Inferior parietal cortex (tissue), 1 donor: ENCODE measurements around the gene ZMYND19.
A peak's percentile ranks its signal among the peaks of the same experiment; 100 is the strongest.
"Not testable (repeated sequence)": the region's sequence is repeated elsewhere in the genome, so short reads cannot be mapped to it uniquely, and the experiment has no call there.

ENCODE experiments used
- DNase-seq: peaks from one replicate; pipeline ENCODE4 v3.0.0-alpha.2; 2016; ENCODE audit errors: extremely low spot score

ZMYND19 gene

GRCh38 chr9:137590469-137591383 is at the start of gene ZMYND19:
Gene ZMYND19 (minus strand): TSS chr9:137590512. CDS start chr9:137590263, 249 bp downstream.
- DNase-seq = peak; percentile 81

GRCh38 chr9:137639303-137640051 is 49.2 kb upstream of the ZMYND19 start:
- no peak for DNase-seq

DNA sequence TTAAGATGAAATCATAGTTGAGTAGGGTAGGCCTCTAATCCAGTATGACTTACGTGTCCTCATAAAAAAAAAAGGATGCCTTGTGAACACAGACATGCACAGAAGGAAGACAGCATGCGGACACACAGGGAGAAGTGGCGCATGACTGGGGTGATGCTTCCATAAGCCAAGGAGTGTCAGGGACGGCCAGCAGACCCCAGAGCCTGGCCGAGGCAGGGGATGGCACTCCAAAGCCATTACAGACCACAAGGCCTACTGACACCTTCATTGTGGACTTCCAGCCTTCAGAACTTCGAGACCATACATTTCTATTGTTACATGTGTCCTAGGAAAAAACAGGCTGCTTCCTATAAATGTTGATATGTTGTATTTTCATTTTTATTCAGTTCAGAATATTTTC is 48.4 kb upstream of the ZMYND19 start:
- no peak for DNase-seq

DNA sequence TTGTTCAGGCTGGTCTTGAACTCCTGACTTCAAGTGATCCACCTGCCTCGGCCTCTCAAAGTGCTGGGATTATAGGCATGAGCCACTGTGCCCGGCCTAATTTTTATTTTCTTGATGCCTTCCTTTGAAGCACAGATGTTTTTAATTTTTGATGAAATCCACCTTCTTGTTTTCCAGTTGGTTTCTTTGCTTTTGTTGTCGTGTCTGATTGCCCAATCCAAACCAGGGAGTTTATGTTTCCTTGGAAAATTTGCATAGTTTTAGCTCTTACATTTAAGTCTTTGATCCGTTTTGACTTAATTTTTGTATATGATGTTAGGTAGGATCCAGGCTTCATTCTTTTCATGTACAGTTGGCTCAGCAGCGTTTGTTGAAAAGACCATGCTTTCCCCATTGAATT is 43.7 kb upstream of the ZMYND19 start:
- no peak for DNase-seq

GRCh38 chr9:137632230-137633161 is 42.2 kb upstream of the ZMYND19 start:
- no peak for DNase-seq

GRCh38 chr9:137631345-137632229 is 41.3 kb upstream of the ZMYND19 start:
- DNase-seq = no peak

- no peak for DNase-seq
Measured at GRCh38 chr9:137630679-137631078, 40.4 kb upstream of the ZMYND19 start.

DNA sequence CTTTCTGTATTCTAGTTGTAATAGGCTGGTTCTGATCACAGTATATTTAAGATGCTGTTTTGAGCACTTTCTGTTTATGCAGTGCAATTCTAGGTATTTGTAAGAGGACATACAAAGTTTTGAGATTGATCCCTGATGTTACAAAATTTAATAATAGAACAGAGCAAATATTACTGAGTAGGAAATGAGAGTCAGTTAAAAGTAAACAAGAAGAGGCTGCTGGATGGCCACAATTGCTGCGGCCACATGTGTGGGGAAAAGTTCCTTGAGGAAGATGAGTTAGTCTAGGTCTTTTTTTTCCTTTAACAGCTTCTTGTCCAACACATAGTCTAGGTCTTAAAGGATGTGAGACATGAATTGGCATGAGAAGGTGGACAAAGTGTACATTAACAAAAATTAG is 39.8 kb upstream of the ZMYND19 start:
- no peak for DNase-seq

DNA sequence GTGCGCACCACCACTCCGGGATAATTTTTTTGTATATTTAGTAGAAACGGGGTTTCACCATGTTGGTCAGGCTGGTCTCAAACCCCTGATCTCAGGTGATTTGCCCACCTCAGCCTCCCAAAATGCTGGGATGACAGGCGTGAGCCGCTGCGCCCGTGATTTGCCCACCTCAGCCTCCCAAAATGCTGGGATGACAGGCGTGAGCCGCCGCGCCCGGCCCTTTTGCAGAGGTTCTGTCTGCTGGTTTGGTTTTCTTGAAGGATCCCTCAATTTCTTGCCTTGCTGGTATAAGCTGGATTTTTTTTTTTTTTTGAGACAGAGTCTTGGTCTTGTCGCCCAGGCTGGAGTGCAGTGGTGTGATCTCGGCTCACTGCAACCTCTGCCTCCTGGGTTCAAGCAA is 37.1 kb upstream of the ZMYND19 start:
- not testable (repeated sequence) for DNase-seq

- DNase-seq = no peak
Measured at GRCh38 chr9:137626464-137626863, 36.2 kb upstream of the ZMYND19 start.

GRCh38 chr9:137622211-137622610 is 31.9 kb upstream of the ZMYND19 start:
- DNase-seq = not testable (repeated sequence)

DNA sequence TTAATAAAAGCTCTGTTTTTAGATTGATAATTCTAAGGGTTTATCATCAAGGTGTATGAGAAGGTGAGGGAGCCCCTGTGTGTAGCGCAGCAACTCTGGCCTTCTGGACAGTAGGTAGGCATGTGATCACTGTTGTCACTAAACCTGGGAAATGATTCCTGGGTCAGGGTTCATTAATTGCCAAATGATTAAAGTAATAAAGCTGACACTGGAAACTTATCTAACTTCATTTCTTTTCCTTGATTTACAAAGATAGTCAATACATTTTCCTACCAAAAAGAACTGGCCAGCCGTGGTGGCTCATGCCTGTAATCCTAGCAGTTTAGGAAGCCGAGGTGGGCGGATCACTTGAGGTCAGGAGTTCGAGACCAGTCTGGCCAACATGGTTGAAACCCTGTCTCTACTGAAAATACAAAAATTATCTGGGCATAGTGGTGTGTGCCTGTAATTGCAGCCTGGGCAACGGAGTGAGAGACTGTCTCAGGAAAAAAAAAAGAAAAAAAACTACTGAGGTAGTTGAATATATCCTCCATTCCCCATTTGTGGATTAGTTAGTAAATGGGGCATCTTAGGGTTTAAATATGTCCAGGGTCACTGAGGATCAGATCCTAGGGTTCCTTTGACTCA is 30.9 kb upstream of the ZMYND19 start:
- DNase-seq = no peak

DNA sequence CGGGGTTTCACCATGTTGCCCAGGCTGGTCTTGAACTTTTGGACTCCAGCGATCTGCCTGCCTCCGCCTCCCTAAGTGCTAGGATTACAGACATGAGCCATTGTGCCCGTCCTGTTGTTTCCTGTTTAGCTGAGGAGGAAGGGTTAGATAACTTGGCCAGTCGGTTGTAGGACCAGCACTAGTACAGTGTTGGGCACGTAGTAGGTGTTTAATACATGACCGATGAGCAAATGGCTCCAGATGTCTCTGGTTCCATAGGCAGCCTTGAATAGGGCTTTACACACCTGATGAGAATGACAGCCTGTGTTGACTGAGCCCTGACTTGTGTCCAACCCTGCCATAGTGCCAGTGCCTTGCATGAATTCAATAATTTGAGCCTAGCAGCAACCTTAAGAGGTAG is 30.3 kb upstream of the ZMYND19 start:
- DNase-seq = no peak

GRCh38 chr9:137620048-137620405 is 29.7 kb upstream of the ZMYND19 start:
- no peak for DNase-seq

GRCh38 chr9:137619240-137620047 is 29.1 kb upstream of the ZMYND19 start:
- no peak for DNase-seq

DNA sequence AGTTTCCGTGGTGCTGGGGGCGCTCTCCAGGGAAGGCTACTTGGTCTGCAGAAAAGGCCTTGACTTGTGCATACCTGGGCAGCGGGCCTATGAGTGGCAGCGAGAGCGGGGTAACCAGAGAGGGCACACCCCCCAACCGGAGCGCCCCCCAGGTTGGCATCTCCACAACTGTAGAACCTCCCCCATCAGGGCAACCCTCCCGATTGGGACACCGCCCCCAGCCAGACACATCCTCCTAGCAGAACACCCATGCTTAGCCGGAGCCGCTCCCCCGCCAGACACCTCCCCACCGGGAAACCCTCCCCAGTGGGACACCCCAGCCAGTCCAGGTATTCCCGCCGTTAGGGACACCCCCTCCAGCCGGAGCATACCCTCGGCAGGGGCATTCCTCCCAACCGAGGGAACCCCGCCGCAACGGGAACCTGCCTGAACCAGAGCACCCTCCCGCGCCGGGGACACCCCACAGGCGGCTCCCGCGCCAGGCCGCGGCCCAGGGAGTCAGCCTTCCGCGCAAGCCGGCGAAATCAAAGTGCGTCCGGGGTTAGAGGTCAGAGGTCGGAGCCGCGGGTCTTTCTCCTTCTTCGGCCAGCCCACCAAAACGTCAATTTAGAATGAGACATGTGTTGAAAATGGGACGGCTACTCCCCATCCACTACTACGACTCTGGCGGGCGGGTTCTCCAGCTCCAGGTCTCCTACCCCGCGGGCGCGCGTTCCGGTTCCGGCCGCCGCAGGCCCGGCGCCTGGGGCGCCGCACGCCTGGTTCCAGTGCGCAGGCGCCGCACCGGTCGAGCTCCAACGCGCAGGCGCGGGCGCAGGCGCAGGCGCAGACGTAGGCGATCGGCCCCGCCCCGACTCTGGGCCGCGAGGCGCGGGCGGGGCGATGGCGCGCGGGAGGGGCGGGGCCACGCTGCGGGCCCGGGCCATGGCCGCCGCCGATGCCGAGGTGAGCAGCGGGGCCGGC is 28.1 kb upstream of the ZMYND19 start, which contains the start of gene EHMT1:
Gene EHMT1, plus strand, starts transcription at position 901 of the 963 bp plus-strand sequence. Its CDS starts 24 bp downstream, at position 925.
- DNase-seq = peak; percentile 88

- DNase-seq = no peak
Measured at GRCh38 chr9:137615387-137615871, 25.1 kb upstream of the ZMYND19 start.
